SK-N-SH (cell line): ENCODE data around the gene SSB. TPM values are rescaled to one million over a fixed set of nuclear protein-coding genes. Genes with fewer than 3 reads are reported as not detected.

Experiments
- CTCF ChIA-PET: fragments of 300-600, 350-600 bp; formaldehyde crosslinking; extraction: SDS; loops from one replicate; lab custom pipeline; 2021; lab: Yijun Ruan, JAX
- POLR2A ChIA-PET: fragments of 350-600 bp; sonication (Branson Sonifier 250); formaldehyde crosslinking; extraction: SDS; loops from one replicate; lab custom pipeline; 2020; ENCODE audit warnings: antibody characterized with exemption, inconsistent platforms; lab: Yijun Ruan, JAX
- DNase-seq: peaks from one replicate; pipeline ENCODE4 v3.0.0; 2012
- H2AFZ ChIP-seq: fragments of 200-600 bp; sonication (generic); 2 replicates; pipeline ENCODE4 v1.8.1; 2016; ENCODE audit warnings: antibody characterized with exemption, mild to moderate bottlenecking, low read depth
- H3F3A ChIP-seq: fragments of 200-600 bp; sonication (generic); replicated peaks from 2 replicates; pipeline ENCODE3; 2016; ENCODE audit warnings: antibody characterized with exemption, mild to moderate bottlenecking; ENCODE audit not compliant: insufficient read depth
- H3K27ac ChIP-seq, 2 experiments: fragments of 200-500 bp in 1 of 2; fragments of 200-600 bp in 1 of 2; sonication (Bioruptor generic) in 1 of 2; sonication (generic), shearing (Covaris generic) in 1 of 2; 2 replicates each; pipeline versions ENCODE4 v1.5.1 to v1.6.1; 2014 to 2016; ENCODE audit warnings: low read depth in 2 of 2, inconsistent platforms in 1 of 2, low read length in 1 of 2, mild to moderate bottlenecking in 1 of 2, mixed read lengths in 1 of 2
- H3K27me3 ChIP-seq: fragments of 200-600 bp; sonication (generic), shearing (Covaris generic); 2 replicates; pipeline ENCODE4 v1.6.1; 2016; ENCODE audit warnings: mixed run types; ENCODE audit not compliant: insufficient read depth
- H3K36me3 ChIP-seq, 2 experiments: fragments of 200-500 bp in 1 of 2; fragments of 200-600 bp in 1 of 2; sonication (Bioruptor generic) in 1 of 2; sonication (generic) in 1 of 2; replicated peaks in 1 of 2; 2 replicates each; pipeline versions ENCODE3 to v1.5.1; 2014 to 2016; ENCODE audit warnings: low read length in 1 of 2, mild to moderate bottlenecking in 1 of 2; ENCODE audit not compliant: insufficient read depth in 2 of 2, control insufficient read depth in 1 of 2
- H3K4me1 ChIP-seq, 2 experiments: fragments of 200-500 bp in 1 of 2; fragments of 200-600 bp in 1 of 2; sonication (Bioruptor generic) in 1 of 2; sonication (generic), shearing (Covaris generic) in 1 of 2; 2 replicates each; pipeline versions ENCODE4 v1.5.1 to v1.6.1; 2014 to 2016; ENCODE audit warnings: low read depth in 1 of 2, low read length in 1 of 2, mixed run types in 1 of 2; ENCODE audit not compliant: insufficient read depth in 2 of 2, control insufficient read depth in 1 of 2
- H3K4me2 ChIP-seq: fragments of 200-600 bp; sonication (generic), shearing (Covaris generic); 2 replicates; pipeline ENCODE4 v1.6.1; 2017; ENCODE audit warnings: mixed run types
- H3K4me3 ChIP-seq, 2 experiments: fragments of 200-500 bp in 1 of 2; fragments of 200-600 bp in 1 of 2; sonication (Bioruptor generic) in 1 of 2; sonication (generic), shearing (Covaris generic) in 1 of 2; 2 replicates each; pipeline versions ENCODE4 v1.5.1 to v1.8.1; 2014 to 2016; ENCODE audit warnings: low read depth in 2 of 2, inconsistent platforms in 1 of 2, low read length in 1 of 2, mild to moderate bottlenecking in 1 of 2, mixed read lengths in 1 of 2, moderate library complexity in 1 of 2
- H3K79me2 ChIP-seq: fragments of 200-600 bp; sonication (generic); 2 replicates; pipeline ENCODE4 v1.8.1; 2017; ENCODE audit warnings: mild to moderate bottlenecking; ENCODE audit not compliant: insufficient read depth
- H3K9ac ChIP-seq: fragments of 200-600 bp; sonication (generic); 2 replicates; pipeline ENCODE4 v1.6.1; 2017; ENCODE audit warnings: mixed run types
- H3K9me2 ChIP-seq: fragments of 200-600 bp; sonication (generic); 2 replicates; pipeline ENCODE4 v1.6.1; 2017; ENCODE audit warnings: mixed run types
- H3K9me3 ChIP-seq: fragments of 200-600 bp; sonication (generic); 2 replicates; pipeline ENCODE4 v1.6.1; 2017; ENCODE audit warnings: mixed run types, mild to moderate bottlenecking, moderate library complexity
- H4K20me1 ChIP-seq: fragments of 200-600 bp; sonication (generic); 2 replicates; pipeline ENCODE4 v1.6.1; 2017; ENCODE audit warnings: mild to moderate bottlenecking, mixed run types; ENCODE audit not compliant: insufficient read depth
- EP300 ChIP-seq, 2 experiments: IDR thresholded peaks; 2 replicates each; pipeline versions ENCODE4 v1.4.0 to v1.6.1; 2012; ENCODE audit warnings: borderline replicate concordance in 1 of 2, low read depth in 1 of 2, low read length in 1 of 2
- GATA2 ChIP-seq: sonication (generic); formaldehyde crosslinking; IDR thresholded peaks from 2 replicates; pipeline ENCODE4 v1.5.0; 2020; ENCODE audit warnings: mild to moderate bottlenecking, missing genetic modification reagents
- NFIC ChIP-seq: IDR thresholded peaks from 2 replicates; pipeline ENCODE4 v1.4.0; 2012; ENCODE audit warnings: borderline replicate concordance
- RAD21 ChIP-seq: IDR thresholded peaks from 2 replicates; pipeline ENCODE4 v1.6.1; 2012; ENCODE audit warnings: mild to moderate bottlenecking, low read length
- RFX5 ChIP-seq: IDR thresholded peaks from 2 replicates; pipeline ENCODE4 v1.6.1; 2012; ENCODE audit warnings: mild to moderate bottlenecking, improper control_type of control experiment, low read length
- SIN3A ChIP-seq: IDR thresholded peaks from 2 replicates; pipeline ENCODE4 v1.6.1; 2012; ENCODE audit warnings: low read depth, mild to moderate bottlenecking, low read length, moderate library complexity, borderline replicate concordance
- SMC3 ChIP-seq: IDR thresholded peaks from 2 replicates; pipeline ENCODE4 v1.6.1; 2012; ENCODE audit warnings: low read depth, low read length, improper control_type of control experiment
- TEAD4 ChIP-seq: IDR thresholded peaks from 2 replicates; pipeline ENCODE4 v1.4.0; 2012; ENCODE audit warnings: mild to moderate bottlenecking, borderline replicate concordance; ENCODE audit not compliant: insufficient read depth
- YY1 ChIP-seq: IDR thresholded peaks from 2 replicates; pipeline ENCODE4 v1.4.0; 2012; ENCODE audit warnings: low read depth, mild to moderate bottlenecking
- polyA plus RNA-seq, 3 experiments: library from polyadenylated mRNA; depleted of rRNA; stranded (reverse); fragments of >200 nt; gene quantifications; 2 replicates each; pipeline ENCODE4 v1.2.3, GENCODE V29; 2012
- TF ChIP-seq, protein P1 (sequence below): IDR thresholded peaks from 2 replicates; pipeline ENCODE4 v1.4.0; 2012; ENCODE audit warnings: low read depth, borderline replicate concordance
- TF ChIP-seq, protein P2 (sequence below): fragments of 150-350 bp; IDR thresholded peaks from 2 replicates; pipeline ENCODE4 v1.6.1; 2016; ENCODE audit warnings: mild to moderate bottlenecking, low read depth, low read length
- TF ChIP-seq, protein P3 (sequence below): IDR thresholded peaks from 2 replicates; pipeline ENCODE4; 2012
- TF ChIP-seq, protein P4 (sequence below): IDR thresholded peaks from 2 replicates; pipeline ENCODE4 v1.6.1; 2012; ENCODE audit warnings: mild to moderate bottlenecking, low read depth, low read length, moderate library complexity

SSB gene
- polyA plus RNA-seq, 1 of the 3 experiments (the other 2 are of a cell fraction): 60.8 TPM

DNA sequence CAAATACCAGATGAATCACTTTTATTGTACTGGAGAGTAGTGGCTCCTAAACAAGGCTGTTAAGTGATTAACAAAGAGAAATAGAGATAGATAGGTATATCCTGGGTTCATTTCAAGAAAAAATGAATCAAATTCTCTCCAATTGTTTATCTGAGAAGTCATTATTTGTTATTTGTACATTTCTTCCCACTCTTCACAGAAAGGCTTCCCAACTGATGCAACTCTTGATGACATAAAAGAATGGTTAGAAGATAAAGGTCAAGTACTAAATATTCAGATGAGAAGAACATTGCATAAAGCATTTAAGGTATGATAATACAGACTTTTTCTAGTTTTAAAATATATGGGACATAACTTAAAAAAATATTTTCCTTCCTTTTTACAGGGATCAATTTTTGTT lies 7.9 kb downstream of the SSB start:
- DNase-seq: no peak
- Histone ChIP-seq H3K9me3 (no peaks in the 10 kb centered on the region), H3K4me1 (no peaks in the 10 kb centered on the region), H3K4me3 (no peak overlapping the region), H3K79me2 (peaks cover 51% of the 10 kb centered on the region), H3F3A (peaks cover 22% of the 10 kb centered on the region), H3K4me2 (no peak overlapping the region), H3K9ac (no peak overlapping the region), H3K36me3 (peaks cover 67 to 86% of the 10 kb centered on the region in 2 experiments), H2AFZ (no peak overlapping the region), H4K20me1 (no peaks in the 10 kb centered on the region; the same call in 1 of the 2 replicates), H3K27ac (no peak overlapping the region), H3K27me3 (no peaks in the 10 kb centered on the region), H3K9me2 (no peaks in the 10 kb centered on the region)
- TF ChIP-seq SMC3 (no peak), YY1 (no peak), GATA2 (CRISPR knock-in tag) (no peak), RAD21 (no peak), RFX5 (no peak), EP300 (IDR thresholded peaks at IDR 0.05; ENCODE audit: borderline replicate concordance in 1 of 2, low read depth in 1 of 2, low read length in 1 of 2) (no peak), TEAD4 (no peak), NFIC (no peak), SIN3A (no peak)
- TF ChIP-seq, protein P1, sequence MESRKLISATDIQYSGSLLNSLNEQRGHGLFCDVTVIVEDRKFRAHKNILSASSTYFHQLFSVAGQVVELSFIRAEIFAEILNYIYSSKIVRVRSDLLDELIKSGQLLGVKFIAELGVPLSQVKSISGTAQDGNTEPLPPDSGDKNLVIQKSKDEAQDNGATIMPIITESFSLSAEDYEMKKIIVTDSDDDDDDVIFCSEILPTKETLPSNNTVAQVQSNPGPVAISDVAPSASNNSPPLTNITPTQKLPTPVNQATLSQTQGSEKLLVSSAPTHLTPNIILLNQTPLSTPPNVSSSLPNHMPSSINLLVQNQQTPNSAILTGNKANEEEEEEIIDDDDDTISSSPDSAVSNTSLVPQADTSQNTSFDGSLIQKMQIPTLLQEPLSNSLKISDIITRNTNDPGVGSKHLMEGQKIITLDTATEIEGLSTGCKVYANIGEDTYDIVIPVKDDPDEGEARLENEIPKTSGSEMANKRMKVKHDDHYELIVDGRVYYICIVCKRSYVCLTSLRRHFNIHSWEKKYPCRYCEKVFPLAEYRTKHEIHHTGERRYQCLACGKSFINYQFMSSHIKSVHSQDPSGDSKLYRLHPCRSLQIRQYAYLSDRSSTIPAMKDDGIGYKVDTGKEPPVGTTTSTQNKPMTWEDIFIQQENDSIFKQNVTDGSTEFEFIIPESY: no peak
- TF ChIP-seq, protein P2, sequence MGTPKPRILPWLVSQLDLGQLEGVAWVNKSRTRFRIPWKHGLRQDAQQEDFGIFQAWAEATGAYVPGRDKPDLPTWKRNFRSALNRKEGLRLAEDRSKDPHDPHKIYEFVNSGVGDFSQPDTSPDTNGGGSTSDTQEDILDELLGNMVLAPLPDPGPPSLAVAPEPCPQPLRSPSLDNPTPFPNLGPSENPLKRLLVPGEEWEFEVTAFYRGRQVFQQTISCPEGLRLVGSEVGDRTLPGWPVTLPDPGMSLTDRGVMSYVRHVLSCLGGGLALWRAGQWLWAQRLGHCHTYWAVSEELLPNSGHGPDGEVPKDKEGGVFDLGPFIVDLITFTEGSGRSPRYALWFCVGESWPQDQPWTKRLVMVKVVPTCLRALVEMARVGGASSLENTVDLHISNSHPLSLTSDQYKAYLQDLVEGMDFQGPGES: no peak
- TF ChIP-seq, protein P3, sequence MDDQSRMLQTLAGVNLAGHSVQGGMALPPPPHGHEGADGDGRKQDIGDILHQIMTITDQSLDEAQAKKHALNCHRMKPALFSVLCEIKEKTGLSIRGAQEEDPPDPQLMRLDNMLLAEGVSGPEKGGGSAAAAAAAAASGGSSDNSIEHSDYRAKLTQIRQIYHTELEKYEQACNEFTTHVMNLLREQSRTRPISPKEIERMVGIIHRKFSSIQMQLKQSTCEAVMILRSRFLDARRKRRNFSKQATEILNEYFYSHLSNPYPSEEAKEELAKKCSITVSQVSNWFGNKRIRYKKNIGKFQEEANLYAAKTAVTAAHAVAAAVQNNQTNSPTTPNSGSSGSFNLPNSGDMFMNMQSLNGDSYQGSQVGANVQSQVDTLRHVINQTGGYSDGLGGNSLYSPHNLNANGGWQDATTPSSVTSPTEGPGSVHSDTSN: no peak
- TF ChIP-seq, protein P4, sequence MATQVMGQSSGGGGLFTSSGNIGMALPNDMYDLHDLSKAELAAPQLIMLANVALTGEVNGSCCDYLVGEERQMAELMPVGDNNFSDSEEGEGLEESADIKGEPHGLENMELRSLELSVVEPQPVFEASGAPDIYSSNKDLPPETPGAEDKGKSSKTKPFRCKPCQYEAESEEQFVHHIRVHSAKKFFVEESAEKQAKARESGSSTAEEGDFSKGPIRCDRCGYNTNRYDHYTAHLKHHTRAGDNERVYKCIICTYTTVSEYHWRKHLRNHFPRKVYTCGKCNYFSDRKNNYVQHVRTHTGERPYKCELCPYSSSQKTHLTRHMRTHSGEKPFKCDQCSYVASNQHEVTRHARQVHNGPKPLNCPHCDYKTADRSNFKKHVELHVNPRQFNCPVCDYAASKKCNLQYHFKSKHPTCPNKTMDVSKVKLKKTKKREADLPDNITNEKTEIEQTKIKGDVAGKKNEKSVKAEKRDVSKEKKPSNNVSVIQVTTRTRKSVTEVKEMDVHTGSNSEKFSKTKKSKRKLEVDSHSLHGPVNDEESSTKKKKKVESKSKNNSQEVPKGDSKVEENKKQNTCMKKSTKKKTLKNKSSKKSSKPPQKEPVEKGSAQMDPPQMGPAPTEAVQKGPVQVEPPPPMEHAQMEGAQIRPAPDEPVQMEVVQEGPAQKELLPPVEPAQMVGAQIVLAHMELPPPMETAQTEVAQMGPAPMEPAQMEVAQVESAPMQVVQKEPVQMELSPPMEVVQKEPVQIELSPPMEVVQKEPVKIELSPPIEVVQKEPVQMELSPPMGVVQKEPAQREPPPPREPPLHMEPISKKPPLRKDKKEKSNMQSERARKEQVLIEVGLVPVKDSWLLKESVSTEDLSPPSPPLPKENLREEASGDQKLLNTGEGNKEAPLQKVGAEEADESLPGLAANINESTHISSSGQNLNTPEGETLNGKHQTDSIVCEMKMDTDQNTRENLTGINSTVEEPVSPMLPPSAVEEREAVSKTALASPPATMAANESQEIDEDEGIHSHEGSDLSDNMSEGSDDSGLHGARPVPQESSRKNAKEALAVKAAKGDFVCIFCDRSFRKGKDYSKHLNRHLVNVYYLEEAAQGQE: no peak
- POLR2A ChIA-PET: no interaction called here
- CTCF ChIA-PET: no interaction called here
